PFSK-1 (cell line): ENCODE data around the gene UBXN10.

ENCODE experiments used
- POLR2AphosphoS5 ChIP-seq: IDR thresholded peaks from 2 replicates; pipeline ENCODE4 v1.6.1; 2012; ENCODE audit warnings: low read depth, mild to moderate bottlenecking, control low read depth, low read length, moderate library complexity
- REST ChIP-seq, 2 experiments: IDR thresholded peaks; 2 replicates each; pipeline versions ENCODE4 v1.6.1 to v1.8.0; 2011 to 2012; ENCODE audit warnings: low read depth in 2 of 2, low read length in 2 of 2, control low read depth in 1 of 2, inconsistent platforms in 1 of 2, mild to moderate bottlenecking in 1 of 2, moderate library complexity in 1 of 2; ENCODE audit not compliant: insufficient read depth in 1 of 2
- SIN3A ChIP-seq: IDR thresholded peaks from 2 replicates; pipeline ENCODE4 v1.6.1; 2012; ENCODE audit warnings: mild to moderate bottlenecking, low read length, moderate library complexity, borderline replicate concordance; ENCODE audit not compliant: insufficient read depth
- TAF1 ChIP-seq: IDR thresholded peaks from 2 replicates; pipeline ENCODE4 v1.6.1; 2012; ENCODE audit warnings: low read length, control low read depth, borderline replicate concordance; ENCODE audit not compliant: insufficient read depth

- TF ChIP-seq SIN3A (no peak), POLR2AphosphoS5 (no peak), REST (IDR thresholded peaks at IDR 0.05; ENCODE audit: insufficient read depth in 1 of 2, low read depth in 2 of 2, low read length in 2 of 2) (no peak), TAF1 (no peak)
These were observed 48.3 kb upstream of the UBXN10 start for GRCh38 chr1:20137604-20138003.
